Measurements from ENCODE around the gene IGSF21. TPM values are rescaled to one million over a fixed set of nuclear protein-coding genes. Genes with fewer than 3 reads are reported as not detected.

IGSF21 gene
- total and polyA plus RNA-seq, 2 donors (not counting 1 experiment from before 2014, with no cell fraction given): not detected

DNA sequence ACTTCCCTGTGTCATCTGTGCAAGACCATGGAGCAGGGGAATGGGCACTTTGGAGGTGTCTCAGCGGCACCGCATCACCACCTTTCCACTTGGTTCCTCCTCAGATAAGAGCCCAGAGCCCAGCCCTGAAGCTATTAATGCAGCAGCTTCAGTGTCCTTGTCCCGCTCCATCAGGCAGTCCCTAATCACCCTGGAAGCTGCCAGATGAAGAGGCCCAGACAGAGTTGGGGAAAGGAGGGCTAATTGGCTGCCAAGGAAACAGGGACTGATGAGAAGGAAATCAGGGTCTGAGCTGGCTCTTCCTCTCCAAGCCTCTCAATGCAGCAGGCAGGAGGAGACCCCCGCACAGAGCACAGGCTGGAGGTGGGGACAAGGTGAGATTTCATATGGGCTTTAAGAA lies 290.0 kb downstream of the IGSF21 start:
- H3K9me3 Mint-ChIP-seq (ENCODE audit: insufficient read depth): no peaks in the 10 kb centered on the region
- peaks cover 26% of the 10 kb centered on the region for H3K27me3 Mint-ChIP-seq
- WGBS (ENCODE audit: insufficient coverage): 49% methylated on average over 2 of the region's 4 CpGs
- Histone ChIP-seq H4K20me1 (ENCODE audit: control insufficient read depth, insufficient read depth, low read length, poor library complexity, severe bottlenecking) (no peaks in the 10 kb centered on the region), H3K27ac (ENCODE audit: low read length in 2 of 2) (no peak overlapping the region), H3K9ac (ENCODE audit: low read length) (no peak overlapping the region), H3K79me2 (ENCODE audit: control insufficient read depth, insufficient read depth, low read length) (no peaks in the 10 kb centered on the region), H3K4me2 (replicated peaks; ENCODE audit: low read depth, low read length, poor library complexity, severe bottlenecking) (no peak overlapping the region), H3K36me3 (replicated peaks in 1 of 2; ENCODE audit: control extremely low read depth in 1 of 2, control insufficient read depth in 1 of 2, extremely low read depth in 1 of 2, insufficient read depth in 2 of 2, low read length in 1 of 2) (no peaks in the 10 kb centered on the region), H3K4me1 (ENCODE audit: control insufficient read depth in 2 of 2, insufficient read depth in 2 of 2, low read length in 2 of 2) (no peaks in the 10 kb centered on the region), H2AFZ (ENCODE audit: insufficient read depth, low read depth, low read length, poor library complexity, severe bottlenecking) (no peak overlapping the region), H3K4me3 (ENCODE audit: control extremely low read depth in 1 of 5, extremely low read depth in 1 of 5, insufficient read depth in 1 of 5, low read depth in 2 of 5, low read length in 4 of 5) (no peak overlapping the region), H3K27me3 (replicated peaks in 1 of 4; ENCODE audit: control extremely low read depth in 1 of 4, control insufficient read depth in 3 of 4, insufficient read depth in 4 of 4, low read length in 3 of 4) (peaks cover 0 to 4% (median 2%) of the 10 kb centered on the region in 4 experiments), H3K9me3 (ENCODE audit: control extremely low read depth in 1 of 3, control insufficient read depth in 2 of 3, insufficient read depth in 1 of 3, low read length in 2 of 3) (peaks cover 0 to 7% (median 0%) of the 10 kb centered on the region in 3 donors)
- DNase-seq: no peak
- ATAC-seq (ENCODE audit: low read depth): no peak
- H3K27ac Mint-ChIP-seq: no peak overlapping the region
- ChIA-PET CTCF (no interaction called here), POLR2A (no interaction called here)
- intact Hi-C loops (cut with micrococcal nuclease): no loop called here
- TF ChIP-seq, protein P1, sequence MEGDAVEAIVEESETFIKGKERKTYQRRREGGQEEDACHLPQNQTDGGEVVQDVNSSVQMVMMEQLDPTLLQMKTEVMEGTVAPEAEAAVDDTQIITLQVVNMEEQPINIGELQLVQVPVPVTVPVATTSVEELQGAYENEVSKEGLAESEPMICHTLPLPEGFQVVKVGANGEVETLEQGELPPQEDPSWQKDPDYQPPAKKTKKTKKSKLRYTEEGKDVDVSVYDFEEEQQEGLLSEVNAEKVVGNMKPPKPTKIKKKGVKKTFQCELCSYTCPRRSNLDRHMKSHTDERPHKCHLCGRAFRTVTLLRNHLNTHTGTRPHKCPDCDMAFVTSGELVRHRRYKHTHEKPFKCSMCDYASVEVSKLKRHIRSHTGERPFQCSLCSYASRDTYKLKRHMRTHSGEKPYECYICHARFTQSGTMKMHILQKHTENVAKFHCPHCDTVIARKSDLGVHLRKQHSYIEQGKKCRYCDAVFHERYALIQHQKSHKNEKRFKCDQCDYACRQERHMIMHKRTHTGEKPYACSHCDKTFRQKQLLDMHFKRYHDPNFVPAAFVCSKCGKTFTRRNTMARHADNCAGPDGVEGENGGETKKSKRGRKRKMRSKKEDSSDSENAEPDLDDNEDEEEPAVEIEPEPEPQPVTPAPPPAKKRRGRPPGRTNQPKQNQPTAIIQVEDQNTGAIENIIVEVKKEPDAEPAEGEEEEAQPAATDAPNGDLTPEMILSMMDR (IDR thresholded peaks at IDR 0.05): no peak
- no peak for TF ChIP-seq EZH2 (IDR thresholded peaks at IDR 0.05; ENCODE audit: borderline replicate concordance, insufficient read depth, low read depth, low read length, poor library complexity, severe bottlenecking)
- H3K4me1 Mint-ChIP-seq: no peaks in the 10 kb centered on the region
- no peak overlapping the region for H3K4me3 Mint-ChIP-seq

DNA sequence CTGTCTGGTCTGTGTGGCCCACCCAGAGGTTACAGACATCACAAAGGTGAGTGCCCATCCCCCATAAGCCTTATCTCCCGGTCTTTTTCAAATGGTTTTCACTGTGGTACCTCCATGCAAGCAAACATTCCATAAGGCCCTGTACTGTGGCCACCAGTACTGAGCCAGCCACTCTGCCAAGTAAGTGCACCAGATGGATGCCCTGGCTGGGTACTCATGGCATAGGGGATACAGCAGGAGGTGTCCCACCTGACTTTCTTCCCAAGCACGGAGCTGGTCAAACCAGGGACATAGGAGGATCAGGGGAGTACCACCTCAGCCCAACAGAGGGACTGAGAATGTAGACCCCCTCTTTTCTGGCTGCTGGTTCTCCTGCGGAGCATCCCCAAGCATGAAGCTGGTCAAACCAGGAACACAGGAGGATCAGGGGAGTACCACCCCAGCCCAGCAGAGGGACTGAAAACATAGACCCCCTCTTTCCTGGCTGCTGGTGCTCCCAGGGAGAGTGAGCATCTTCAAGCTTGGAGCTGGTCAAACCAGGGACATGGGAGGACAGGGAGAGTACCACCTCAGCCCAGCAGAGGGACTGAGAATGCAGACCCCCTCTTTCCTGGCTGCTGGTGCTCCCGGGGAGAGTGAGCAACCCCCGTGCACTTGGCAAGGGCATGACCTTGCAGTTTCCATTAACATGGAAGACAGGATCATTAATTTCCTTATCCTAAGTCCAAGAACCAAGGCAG lies 291.4 kb downstream of the IGSF21 start:
- Mint-ChIP-seq H3K27ac (no peak overlapping the region), H3K9me3 (ENCODE audit: insufficient read depth) (no peaks in the 10 kb centered on the region), H3K4me3 (no peak overlapping the region), H3K4me1 (no peaks in the 10 kb centered on the region), H3K27me3 (peaks cover 31% of the 10 kb centered on the region)
- Histone ChIP-seq H3K27ac (ENCODE audit: low read length in 2 of 2) (no peak overlapping the region), H3K79me2 (ENCODE audit: control insufficient read depth, insufficient read depth, low read length) (no peaks in the 10 kb centered on the region), H3K9ac (ENCODE audit: low read length) (no peak overlapping the region), H3K27me3 (replicated peaks in 1 of 4; ENCODE audit: control extremely low read depth in 1 of 4, control insufficient read depth in 3 of 4, insufficient read depth in 4 of 4, low read length in 3 of 4) (peaks cover 0 to 4% (median 2%) of the 10 kb centered on the region in 4 experiments), H3K4me1 (ENCODE audit: control insufficient read depth in 2 of 2, insufficient read depth in 2 of 2, low read length in 2 of 2) (no peaks in the 10 kb centered on the region), H3K9me3 (ENCODE audit: control extremely low read depth in 1 of 3, control insufficient read depth in 2 of 3, insufficient read depth in 1 of 3, low read length in 2 of 3) (peaks cover 0 to 3% (median 0%) of the 10 kb centered on the region in 3 donors), H4K20me1 (ENCODE audit: control insufficient read depth, insufficient read depth, low read length, poor library complexity, severe bottlenecking) (no peaks in the 10 kb centered on the region), H3K4me3 (ENCODE audit: control extremely low read depth in 1 of 5, extremely low read depth in 1 of 5, insufficient read depth in 1 of 5, low read depth in 2 of 5, low read length in 4 of 5) (no peak overlapping the region), H2AFZ (ENCODE audit: insufficient read depth, low read depth, low read length, poor library complexity, severe bottlenecking) (no peak overlapping the region), H3K36me3 (replicated peaks in 1 of 2; ENCODE audit: control extremely low read depth in 1 of 2, control insufficient read depth in 1 of 2, extremely low read depth in 1 of 2, insufficient read depth in 2 of 2, low read length in 1 of 2) (no peaks in the 10 kb centered on the region), H3K4me2 (replicated peaks; ENCODE audit: low read depth, low read length, poor library complexity, severe bottlenecking) (no peak overlapping the region)
- TF ChIP-seq, protein P1 (IDR thresholded peaks at IDR 0.05): no peak
- no peak for TF ChIP-seq EZH2 (IDR thresholded peaks at IDR 0.05; ENCODE audit: borderline replicate concordance, insufficient read depth, low read depth, low read length, poor library complexity, severe bottlenecking)
- CTCF ChIA-PET: no interaction called here
- intact Hi-C loops (cut with micrococcal nuclease): no loop called here
- no peak for ATAC-seq (ENCODE audit: low read depth)
- WGBS (ENCODE audit: insufficient coverage): 47% methylated on average over 5 of the region's 5 CpGs
- POLR2A ChIA-PET: no interaction called here
- no peak for DNase-seq
